Nephron progenitor cell (in vitro differentiated cells): ENCODE measurements around the gene HIPK2.
A peak's percentile ranks its signal among the peaks of the same experiment; 100 is the strongest.

Experiments used
- DNase-seq: peaks from one replicate; pipeline ENCODE4 v3.0.0; 2021
- H3K27ac Mint-ChIP-seq: 2 replicates; pipeline ENCODE4 v1.8.0; 2021; ENCODE audit warnings: mild to moderate bottlenecking, moderate library complexity, mixed read lengths
- H3K27me3 Mint-ChIP-seq: 2 replicates; pipeline ENCODE4 v1.8.0; 2021; ENCODE audit warnings: mild to moderate bottlenecking, low read depth, mixed read lengths; ENCODE audit not compliant: poor library complexity
- H3K36me3 Mint-ChIP-seq: 2 replicates; pipeline ENCODE4 v1.8.0; 2021; ENCODE audit warnings: low read depth, mixed read lengths
- H3K4me1 Mint-ChIP-seq: 2 replicates; pipeline ENCODE4 v1.8.0; 2021; ENCODE audit warnings: mixed read lengths
- H3K4me3 Mint-ChIP-seq: 2 replicates; pipeline ENCODE4 v1.8.0; 2021; ENCODE audit warnings: mild to moderate bottlenecking, moderate library complexity, mixed read lengths
- H3K9me3 Mint-ChIP-seq: 2 replicates; pipeline ENCODE4 v1.8.0; 2021; ENCODE audit warnings: mild to moderate bottlenecking, moderate library complexity, mixed read lengths
- TF ChIP-seq, protein P1 (sequence below): fragments of 200-600 bp; sonication (generic); IDR thresholded peaks from 2 replicates; pipeline ENCODE4 v1.5.0; 2021; ENCODE audit warnings: antibody characterized with exemption

The HIPK2 gene

DNA sequence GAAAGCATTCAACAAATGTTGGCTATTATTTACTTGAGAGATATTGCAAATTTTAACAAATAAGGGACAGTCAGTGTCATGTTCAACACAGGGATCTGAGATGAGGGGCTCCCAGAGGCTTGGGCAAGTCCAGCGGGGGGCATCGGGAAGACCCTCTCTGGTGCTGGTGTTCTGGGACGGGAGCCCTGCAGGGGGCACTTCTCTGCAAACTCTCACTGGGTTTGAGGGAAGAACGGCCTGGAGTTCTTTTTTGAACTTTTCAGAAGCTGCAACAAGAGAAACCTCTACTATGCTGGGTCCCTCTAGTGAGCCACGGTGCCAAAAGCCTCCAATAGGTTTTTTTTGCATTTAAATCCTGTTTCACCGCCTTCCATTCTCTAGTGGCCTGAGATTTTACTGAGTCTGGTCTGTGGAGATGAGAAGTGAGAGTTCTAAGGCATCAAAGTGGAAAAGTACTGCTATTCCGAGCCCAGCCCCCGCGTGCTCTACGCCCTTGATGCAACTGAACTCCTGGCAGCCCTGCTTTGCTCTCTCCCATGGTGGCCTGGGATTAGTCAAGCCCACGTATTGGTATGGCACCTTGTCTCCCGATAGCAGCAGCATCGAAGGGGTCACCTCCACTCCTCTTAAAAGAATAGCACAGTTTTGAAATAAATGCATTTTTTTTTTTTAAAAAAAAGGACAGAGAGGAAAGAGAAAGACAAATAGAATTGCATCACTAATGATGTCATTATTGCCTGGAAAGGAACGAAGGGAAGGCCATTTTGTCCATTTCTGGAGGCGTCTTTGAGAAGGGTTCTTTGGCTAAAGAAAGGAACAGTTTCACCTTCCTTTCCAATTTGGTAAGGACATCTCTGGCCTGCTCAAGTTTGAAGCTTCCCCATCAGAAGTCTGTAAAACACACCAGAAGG is 210.8 kb downstream of the HIPK2 start:
- Mint-ChIP-seq H3K4me1 (peaks cover 40% of the 10 kb centered on the region), H3K36me3 (peaks cover 72% of the 10 kb centered on the region), H3K27me3 (no peaks in the 10 kb centered on the region), H3K4me3 (no peak overlapping the region), H3K9me3 (no peaks in the 10 kb centered on the region), H3K27ac (peak overlapping the region; percentile 5)
- DNase-seq: no peak
- TF ChIP-seq, protein P1, sequence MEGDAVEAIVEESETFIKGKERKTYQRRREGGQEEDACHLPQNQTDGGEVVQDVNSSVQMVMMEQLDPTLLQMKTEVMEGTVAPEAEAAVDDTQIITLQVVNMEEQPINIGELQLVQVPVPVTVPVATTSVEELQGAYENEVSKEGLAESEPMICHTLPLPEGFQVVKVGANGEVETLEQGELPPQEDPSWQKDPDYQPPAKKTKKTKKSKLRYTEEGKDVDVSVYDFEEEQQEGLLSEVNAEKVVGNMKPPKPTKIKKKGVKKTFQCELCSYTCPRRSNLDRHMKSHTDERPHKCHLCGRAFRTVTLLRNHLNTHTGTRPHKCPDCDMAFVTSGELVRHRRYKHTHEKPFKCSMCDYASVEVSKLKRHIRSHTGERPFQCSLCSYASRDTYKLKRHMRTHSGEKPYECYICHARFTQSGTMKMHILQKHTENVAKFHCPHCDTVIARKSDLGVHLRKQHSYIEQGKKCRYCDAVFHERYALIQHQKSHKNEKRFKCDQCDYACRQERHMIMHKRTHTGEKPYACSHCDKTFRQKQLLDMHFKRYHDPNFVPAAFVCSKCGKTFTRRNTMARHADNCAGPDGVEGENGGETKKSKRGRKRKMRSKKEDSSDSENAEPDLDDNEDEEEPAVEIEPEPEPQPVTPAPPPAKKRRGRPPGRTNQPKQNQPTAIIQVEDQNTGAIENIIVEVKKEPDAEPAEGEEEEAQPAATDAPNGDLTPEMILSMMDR: no peak

- peaks cover 31% of the 10 kb centered on the region for H3K4me1 Mint-ChIP-seq
- DNase-seq: no peak
- no peak overlapping the region for H3K4me3 Mint-ChIP-seq
- H3K27me3 Mint-ChIP-seq: no peaks in the 10 kb centered on the region
- H3K27ac Mint-ChIP-seq: no peak overlapping the region
- H3K36me3 Mint-ChIP-seq: peaks cover 72% of the 10 kb centered on the region
- TF ChIP-seq, protein P1: no peak
- H3K9me3 Mint-ChIP-seq: no peaks in the 10 kb centered on the region
Measured at GRCh38 chr7:139566075-139566474, 211.7 kb downstream of the HIPK2 start.

DNA sequence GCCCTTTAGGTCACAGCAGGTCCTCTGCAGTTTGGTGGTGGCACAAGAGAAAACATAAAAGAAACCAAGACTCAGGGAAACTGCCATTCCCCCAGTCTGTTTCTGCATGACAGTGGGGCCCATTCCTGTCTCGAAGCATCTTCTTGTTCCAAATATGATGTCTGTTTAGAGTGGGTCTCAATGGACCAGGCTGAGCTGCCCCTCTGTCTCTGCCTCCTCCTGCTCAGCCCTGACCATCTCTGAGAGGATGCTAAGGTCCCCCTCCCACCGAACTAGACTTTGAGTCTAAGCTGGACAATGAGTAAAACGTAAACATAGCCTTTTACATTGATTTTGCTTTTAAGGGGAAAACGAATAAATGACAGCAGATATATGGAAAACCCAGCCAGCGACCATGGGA is 213.9 kb downstream of the HIPK2 start:
- Mint-ChIP-seq H3K27me3 (no peaks in the 10 kb centered on the region), H3K27ac (no peak overlapping the region), H3K9me3 (peaks cover 4% of the 10 kb centered on the region), H3K36me3 (peaks cover 74% of the 10 kb centered on the region), H3K4me3 (no peak overlapping the region), H3K4me1 (peaks cover 31% of the 10 kb centered on the region)
- DNase-seq: no peak
- TF ChIP-seq, protein P1: no peak

DNA sequence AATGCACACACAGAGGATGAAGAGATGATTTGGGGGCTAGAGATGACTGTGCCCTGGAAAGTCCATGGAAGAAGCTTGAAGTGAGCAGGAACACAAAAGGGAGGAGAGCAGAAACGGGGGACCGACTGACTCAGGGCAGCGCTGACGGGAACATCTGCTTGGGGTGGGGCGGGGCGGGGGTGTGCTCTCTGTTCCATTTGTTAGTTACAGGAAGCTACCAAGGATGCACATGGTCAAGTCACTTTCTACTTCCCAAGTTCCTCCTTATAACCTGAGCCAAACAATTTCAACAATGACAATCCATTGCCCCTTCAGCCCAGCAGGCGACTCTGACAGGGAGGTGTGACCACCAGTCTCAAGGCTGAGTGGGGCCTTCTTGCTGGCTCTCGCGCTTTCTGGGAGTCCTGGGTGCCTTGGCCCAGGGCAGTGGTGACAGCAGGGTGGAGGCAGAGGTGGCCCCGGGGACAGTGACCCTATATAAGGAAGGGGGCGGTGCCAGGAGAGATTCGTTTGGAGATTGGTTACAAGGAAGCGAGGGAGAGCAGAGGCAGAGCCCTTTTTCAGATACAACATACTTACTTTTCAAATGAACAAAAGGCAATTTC is 214.7 kb downstream of the HIPK2 start:
- peaks cover 4% of the 10 kb centered on the region for H3K9me3 Mint-ChIP-seq
- H3K4me1 Mint-ChIP-seq: peaks cover 28% of the 10 kb centered on the region
- H3K4me3 Mint-ChIP-seq: no peak overlapping the region
- no peaks in the 10 kb centered on the region for H3K27me3 Mint-ChIP-seq
- TF ChIP-seq, protein P1: no peak
- DNase-seq: no peak
- H3K36me3 Mint-ChIP-seq: peaks cover 68% of the 10 kb centered on the region
- no peak overlapping the region for H3K27ac Mint-ChIP-seq

GRCh38 chr7:139562491-139562890 is 215.3 kb downstream of the HIPK2 start:
- Mint-ChIP-seq H3K27me3 (peaks cover 4% of the 10 kb centered on the region), H3K9me3 (peaks cover 4% of the 10 kb centered on the region), H3K4me1 (peaks cover 30% of the 10 kb centered on the region), H3K4me3 (no peak overlapping the region), H3K36me3 (peaks cover 63% of the 10 kb centered on the region), H3K27ac (no peak overlapping the region)
- TF ChIP-seq, protein P1: no peak
- DNase-seq: no peak
